HS-27A (cell line): Measurements from ENCODE around the gene GEN1.

Experiments
- DNase-seq: peaks from one replicate; pipeline ENCODE4 v3.0.0-alpha.2; 2012; ENCODE audit warnings: low read depth, missing footprints

Gene GEN1

DNA sequence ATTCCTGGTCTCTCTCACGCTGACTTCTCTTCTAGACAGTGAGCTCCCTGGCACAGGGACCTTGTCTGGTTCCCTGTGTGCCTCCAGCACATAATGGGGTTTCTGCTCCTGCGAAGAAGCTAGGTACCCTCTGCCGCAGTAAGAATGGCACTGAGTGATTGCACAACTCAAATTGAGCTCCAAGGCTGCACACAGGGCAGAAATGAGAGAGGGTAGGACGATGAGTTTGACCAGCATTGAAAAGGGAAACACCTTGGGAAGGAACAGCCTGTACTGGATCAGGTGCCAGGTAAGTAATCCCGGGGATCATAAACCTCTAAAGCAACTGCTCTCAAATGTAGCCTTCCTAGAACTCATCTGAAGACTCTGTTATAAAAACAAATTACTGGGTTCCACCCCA is 41.4 kb downstream of the GEN1 start:
- no peak for DNase-seq

DNA sequence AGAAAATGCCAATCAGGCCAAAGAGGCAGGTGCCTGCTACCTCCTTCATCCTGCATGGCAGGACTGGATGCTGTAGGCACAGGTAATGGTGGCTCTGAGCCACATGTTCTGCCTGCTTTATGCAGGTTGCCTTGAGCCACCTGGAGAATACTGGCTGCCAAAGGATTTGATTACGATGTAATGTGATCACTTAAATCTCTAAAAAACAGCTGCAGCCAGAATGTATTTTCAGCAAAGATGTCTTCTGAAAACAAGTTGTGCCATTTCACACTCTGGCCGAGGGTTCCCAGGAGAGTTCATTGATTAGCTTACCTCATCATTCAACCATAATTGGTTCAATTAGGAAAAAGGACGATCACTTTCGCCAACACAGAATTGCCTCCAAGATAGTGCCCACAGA is 44.4 kb downstream of the GEN1 start:
- DNase-seq = no peak

DNA sequence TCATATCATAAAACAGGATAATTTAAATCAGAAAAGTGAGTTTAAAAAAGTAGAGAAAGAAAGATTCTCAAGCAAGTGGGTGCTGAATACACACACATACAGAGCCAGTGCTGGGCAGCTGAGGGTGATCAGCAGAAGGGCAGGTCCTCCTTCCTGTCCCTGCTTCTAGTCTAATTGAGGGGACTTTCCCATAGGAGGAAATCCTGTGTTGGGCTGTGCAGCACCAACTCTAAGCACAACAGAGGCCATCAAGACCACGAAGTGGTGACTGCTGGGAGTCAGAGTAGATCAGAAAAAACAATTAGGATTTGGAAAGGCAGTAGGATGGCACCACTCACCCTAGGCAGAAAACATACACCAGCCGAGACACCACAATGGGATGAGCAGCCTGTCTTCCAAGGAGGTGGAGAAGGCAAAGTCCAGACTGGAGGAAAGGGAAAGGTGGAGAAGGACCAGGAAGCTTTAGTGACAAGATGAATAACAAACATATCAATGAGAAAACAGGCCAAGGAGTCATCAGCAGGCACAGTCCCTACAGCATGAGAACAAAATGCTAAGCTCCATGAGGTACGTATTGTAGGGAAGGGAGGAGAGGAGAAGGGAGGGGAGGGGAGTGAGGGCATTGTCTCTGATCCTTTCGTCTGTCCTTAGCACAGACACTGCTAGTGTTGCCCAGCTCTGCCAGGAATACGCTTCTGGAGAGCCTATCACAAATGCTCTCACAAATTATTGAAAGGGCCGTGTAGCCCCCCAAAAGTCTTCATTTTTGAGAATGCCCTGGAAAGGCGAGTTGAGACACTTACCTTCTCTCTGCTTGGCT is 45.6 kb downstream of the GEN1 start:
- no peak for DNase-seq

DNA sequence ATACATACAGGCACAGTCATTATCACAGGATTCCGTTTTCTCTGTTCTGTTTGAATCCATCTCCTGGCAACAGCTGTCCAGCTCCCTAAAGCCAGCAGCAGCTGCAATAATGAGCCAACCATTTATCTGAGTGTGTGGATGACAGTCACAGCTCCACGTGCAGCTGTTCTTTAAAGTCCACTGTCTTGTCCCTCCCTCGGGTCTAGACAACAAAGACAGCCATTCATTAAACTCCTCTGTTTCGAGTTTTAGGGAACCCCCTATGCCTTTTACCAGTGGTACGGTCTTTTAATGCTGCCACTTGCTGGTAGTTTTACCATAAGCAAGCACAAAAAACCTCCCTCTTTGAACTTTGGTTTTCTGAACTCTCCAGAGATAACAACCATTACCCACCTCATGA is 46.3 kb downstream of the GEN1 start:
- DNase-seq = no peak

DNA sequence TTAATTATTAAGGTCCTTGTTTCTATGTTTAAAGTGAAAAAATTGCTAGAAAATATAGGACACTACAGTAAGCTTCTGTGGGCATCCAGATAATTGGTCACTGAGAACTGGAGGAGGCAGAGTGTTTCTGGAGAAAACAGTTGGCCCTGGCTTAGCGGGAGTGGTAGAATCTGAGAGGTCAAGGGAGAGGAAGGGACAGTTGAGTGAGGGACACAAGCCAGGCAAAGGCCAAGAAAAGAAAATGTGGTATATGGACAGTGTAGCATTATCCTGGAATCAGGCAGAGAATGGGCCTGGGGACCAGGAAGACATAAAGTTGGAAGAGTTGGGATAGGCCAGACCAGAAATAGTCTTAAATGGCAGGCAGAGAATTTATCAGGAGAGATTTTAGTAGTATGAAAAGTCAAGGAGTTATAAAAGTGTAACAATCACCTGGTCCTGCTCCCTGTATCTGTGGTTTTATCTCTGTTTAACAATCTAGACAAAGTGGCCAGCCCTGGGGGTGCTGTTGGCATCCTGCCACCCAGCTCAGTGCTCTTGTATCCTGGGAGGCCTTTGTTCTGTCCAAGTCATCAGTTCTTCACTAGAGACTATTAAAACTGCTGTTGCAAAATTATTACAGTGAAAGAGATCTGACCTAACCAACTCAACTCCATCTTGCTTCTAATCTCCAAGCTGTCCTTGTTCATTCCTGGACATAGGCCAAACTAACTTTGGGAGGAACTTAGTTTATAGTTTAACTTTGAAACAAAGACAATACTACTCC is 46.9 kb downstream of the GEN1 start:
- DNase-seq = no peak

DNA sequence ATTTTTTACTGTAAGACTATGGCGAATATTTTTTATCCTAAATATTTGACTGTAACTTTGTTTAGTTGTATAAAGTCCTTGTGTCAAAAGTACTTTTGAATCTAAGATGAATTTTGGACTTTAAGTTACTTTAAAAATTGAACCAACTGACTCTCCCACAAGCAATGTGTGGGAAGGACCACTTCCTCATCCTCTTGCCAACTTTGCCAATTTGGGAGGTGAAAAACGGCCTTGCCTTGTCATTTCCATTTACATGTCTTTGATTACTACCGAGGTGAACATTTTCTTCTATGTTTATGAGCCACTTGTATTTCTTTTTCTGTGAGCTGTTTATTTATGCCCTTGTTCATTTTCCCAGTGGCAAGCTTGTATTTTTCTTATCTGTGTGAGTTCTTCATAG is 49.6 kb downstream of the GEN1 start:
- no peak for DNase-seq

DNA sequence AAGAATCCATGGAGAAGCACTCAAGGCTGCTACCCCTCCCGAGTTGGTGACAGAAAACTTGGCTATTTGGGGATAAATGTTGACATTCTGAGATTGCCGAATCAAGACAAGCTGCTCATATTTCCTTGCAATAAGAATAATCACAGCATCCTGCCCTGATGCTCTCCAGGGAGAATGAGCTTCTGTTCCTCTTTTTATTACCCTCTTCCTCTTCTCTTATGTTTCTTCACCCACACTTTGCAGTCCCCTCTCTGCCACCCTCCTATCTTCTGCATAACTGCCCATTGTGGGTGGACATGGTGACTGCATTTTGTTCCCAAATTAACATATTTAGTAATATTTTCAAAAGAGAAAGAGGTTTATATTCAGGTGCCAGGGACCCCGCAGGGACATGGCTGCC is 50.4 kb downstream of the GEN1 start:
- no peak for DNase-seq

DNA sequence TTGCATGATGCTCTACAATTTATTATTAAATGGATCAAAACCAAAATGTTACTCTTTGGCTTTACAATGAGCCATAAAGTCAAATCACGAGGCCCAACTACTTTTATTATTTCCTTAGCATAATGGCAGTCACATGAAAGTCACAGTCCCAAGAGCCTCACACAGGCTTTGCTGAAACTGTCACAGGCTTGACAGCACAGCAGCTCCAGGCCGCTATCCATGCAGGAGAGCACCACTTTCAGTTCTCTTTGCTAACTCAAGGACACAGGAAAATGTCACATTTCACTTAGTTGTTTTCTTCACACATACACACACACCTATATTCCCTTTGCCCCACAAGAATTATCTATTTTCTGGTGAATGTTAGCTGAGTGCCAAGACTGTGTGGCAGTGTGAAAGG is 51.2 kb downstream of the GEN1 start:
- DNase-seq = no peak

DNA sequence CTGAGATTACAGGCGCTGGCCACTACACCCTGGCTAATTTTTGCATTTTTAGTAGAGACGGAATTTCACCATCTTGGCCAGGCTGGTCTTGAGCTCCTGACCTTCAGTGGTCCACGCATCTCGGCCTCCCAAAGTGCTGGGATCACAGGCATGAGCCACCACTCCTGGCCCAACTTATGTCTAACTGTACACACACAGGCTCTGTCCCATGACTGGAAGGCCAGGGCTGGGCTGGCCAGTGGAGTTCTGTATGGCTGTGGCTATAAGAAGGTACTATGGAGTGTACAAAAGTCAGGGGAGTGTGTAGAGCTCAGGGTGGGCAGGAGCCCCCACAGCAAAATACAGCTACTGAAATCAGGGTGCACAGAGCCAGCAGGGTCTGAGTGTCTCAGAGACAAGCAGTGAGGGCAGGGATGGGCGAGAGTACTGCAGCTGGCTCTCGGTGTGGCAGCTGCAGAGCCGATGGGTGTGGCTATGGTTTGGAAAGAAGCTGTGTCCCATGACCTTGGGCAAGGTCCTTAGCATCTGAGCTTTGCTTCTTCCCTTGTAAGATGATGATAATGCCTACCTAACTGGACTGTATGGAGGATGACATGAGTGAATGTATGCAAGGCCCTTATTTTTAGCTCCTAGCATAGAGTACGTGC is 51.9 kb downstream of the GEN1 start:
- DNase-seq = no peak

DNA sequence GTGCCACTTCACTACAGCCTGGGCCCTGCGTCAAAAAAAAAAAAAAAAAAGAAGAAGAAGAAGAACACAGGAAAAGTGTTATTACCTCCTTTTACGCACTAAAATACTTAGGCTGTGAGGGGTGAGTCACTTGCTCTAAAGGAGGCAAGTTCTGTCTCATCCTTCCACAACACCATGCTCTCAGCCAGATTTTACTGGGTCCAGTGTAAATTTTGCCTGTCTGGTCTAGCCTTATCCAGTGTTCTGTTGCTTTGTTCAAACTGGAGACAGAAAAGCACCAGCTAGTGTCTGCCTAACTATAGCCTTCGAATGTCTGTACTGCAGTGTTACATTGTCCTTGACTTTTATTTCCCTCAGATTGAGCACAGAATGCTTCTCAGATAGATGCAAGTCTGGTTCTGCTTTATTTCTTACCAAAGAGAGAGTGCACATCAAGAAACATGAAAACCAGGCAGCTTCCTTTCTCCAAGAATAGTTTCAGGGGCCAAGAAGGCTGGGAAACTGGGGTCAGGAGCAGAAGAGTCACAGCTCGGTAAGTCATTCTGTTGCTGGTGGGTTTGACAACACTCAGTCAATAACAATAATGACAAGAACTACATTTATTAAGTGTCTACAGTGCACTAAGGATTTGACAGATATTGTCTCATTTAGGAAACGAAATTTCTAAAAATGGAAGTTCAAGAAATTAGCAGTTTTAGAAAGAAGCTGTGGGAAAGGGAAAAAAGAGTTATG is 59.2 kb downstream of the GEN1 start:
- DNase-seq = no peak

DNA sequence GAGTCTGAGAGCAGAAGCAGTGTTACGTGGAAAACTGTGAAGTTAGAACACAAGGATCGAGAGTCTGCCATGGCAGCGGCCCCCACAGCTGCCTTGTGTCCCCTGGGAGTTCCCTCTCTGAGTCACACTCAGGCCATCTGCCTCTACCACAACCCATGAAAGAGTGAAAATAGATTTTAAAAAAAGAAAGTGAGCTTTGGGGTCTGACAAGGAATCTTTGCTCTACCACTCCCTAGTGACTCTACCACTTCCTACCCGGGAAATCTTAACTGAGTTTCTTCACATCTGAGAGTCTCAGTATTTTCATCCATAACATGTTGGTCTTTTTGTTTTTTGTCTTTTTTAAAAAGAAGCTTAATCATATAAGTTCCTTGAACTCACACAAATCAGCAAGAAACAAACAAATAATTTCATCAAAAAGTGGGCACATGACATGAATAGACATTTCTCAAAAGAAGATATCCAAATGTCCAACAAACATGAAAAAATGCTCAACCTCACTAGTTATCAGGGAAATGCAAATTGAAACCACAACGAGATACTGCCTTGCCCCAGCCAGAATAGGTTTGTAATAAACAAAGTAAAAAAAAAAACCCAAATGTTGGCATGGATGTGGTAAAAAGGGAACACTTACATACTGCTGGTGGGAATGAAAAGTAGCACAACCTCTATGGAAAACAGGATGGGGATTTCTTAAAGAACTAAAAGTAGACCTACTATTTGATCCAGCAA is 60.0 kb downstream of the GEN1 start:
- DNase-seq = no peak

DNA sequence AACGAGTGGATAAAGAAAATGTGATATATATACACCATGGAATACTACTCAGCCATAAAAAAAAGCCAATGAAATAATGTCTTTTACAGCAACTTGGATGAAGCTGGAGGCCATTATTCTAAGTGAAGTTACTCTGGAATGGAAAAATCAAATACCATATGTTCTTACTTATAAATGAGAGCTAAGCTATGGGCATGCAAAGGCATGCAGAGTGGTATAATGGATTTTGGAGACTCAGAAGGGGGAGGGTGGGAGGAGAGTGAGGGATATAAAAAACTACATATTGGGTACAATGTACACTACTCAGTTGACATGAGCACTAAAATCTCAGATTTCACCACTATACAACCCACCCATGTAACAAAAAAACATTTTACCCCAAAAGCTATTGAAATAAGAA is 60.7 kb downstream of the GEN1 start:
- DNase-seq = no peak

DNA sequence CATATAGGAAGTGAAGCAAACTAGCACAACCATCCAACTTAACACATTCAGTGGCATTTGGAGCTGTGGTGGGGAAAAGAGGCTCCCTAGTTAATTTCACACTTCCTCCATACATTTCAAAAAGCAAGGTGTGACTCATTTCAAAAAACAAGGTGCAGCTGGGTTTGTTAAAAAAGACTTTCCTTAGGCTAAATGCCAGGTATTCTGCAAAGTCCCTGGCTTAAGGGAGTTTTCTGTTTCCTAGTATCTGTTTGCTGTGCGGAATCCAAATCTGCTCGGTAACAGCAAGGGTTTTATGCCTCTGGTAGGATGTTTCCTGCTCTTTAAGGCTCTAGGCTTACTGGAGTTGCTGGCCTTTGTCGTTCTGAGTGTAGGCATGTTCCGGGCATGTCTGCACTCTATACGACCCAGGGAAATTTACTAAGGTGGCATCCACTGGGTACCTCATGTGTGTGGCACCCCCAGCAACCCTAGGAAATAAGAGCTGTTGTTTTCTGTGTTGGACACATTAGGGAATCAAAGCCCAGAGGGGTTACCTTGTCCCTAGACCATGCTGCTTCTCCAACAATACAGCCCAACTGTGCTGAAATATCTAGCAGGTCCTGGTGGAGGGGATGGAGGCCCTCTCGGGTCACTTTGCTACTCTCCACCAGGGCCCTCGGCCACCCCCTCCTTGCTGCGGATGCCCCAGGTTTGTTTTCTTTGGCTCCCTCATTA is 61.7 kb downstream of the GEN1 start:
- no peak for DNase-seq

DNA sequence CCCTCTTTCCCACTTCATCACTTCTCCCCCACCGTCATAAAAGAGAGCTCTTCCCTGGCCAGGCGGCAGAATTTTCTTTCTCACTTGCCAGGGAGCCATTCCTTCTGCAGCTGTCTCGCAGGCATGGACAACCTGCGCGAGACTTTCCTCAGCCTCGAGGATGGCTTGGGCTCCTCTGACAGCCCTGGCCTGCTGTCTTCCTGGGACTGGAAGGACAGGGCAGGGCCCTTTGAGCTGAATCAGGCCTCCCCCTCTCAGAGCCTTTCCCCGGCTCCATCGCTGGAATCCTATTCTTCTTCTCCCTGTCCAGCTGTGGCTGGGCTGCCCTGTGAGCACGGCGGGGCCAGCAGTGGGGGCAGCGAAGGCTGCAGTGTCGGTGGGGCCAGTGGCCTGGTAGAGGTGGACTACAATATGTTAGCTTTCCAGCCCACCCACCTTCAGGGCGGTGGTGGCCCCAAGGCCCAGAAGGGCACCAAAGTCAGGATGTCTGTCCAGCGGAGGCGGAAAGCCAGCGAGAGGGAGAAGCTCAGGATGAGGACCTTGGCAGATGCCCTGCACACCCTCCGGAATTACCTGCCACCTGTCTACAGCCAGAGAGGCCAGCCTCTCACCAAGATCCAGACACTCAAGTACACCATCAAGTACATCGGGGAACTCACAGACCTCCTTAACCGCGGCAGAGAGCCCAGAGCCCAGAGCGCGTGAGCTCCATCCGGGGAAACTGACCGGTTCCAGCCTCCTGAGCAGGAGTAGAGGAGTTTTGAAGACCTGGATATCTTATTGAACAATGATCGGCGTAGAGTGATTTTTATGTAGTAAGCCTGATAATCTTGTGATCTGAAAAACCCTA is 62.7 kb downstream of the GEN1 start, which contains the start of gene MSGN1:
Gene MSGN1 (plus strand): TSS at position 65 of the 850 bp plus-strand sequence. CDS start 59 bp downstream, at position 124.
- no peak for DNase-seq

DNA sequence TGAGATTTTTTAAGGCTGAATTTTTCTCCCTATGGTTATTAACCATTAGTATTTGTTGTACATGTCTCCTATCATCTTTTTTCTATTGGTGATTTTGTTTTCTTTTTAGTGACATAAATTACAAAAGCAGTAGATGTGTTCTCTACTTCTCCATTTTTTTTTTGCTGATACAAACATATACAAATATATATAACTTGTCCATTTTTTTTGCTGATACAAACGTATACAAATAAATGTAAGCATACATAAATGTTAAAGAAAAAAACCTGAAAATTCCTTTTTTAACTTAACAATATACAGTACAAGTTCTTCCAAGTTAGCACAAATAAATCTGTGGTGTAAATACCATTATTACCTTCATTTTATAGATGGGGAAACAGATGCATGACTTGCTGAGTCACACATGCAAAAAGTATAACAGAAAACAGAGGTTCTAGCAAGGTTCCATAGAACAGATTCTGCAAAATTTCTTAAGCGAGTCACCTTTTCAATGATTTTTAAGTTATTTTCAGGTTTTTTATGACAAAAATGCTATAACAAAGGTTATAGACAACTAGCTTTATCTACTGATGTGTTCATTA is 64.4 kb downstream of the GEN1 start:
- no peak for DNase-seq

DNA sequence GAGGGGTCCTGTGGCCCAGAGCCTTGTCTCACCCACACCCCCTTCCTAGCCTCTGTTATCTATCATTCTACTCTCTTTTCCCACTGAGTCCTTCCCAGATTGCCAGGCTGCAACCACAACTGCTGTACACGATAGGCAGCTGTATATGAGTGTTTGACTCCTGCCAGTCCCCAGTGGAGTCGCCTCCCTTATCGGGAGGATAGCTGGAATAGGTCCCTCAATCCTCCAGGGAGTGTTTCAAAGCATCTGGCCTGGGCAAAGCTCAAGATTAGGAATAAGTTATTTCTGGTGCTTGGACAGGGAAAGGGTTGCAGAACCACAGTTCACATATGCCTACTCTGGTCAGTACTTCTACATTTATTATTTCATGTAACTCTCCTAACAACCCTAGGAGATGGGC is 67.1 kb downstream of the GEN1 start:
- DNase-seq = no peak

DNA sequence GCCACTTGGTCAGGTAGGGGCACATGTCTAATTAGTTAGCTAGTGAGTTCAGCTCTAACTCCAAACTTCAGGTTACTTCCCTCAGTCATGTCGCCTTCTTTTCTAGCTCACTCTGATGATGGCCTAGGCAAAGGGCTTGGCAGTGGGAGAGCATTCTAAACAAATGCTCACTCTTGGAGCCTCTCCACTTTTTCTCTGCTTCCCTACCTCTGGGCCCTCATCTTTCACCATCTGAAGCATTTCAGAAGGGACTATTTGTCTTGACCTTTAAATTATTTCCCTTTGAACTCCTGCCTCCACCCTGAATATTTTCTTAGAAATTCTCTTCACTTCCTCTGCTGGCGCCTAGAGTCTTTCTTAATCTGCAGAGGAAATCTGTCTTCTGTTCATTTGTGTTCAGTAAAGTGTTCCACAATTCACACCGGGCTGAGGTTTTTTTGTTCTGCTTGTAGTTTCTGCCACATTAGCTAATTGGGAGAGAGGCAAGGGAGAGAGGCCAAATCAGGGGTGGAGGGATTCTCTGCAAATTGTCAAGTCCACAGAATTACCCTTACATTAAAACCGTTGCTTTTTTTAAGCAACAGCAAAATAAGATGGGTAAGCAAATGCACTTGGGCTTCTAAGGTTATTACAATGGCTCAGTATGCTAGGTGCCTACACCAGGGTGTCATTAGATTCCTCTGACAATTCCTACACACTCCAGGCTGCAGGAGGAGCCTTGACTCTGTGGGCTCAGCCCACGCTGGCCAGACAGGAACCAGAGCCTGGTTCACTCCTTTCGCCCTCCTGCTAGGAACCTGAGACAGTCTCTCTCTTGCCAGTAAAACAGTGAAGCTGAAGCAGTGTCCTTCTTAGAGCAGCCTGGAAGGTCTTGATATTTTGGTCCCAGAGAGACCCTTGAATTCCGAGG is 67.9 kb downstream of the GEN1 start:
- no peak for DNase-seq

DNA sequence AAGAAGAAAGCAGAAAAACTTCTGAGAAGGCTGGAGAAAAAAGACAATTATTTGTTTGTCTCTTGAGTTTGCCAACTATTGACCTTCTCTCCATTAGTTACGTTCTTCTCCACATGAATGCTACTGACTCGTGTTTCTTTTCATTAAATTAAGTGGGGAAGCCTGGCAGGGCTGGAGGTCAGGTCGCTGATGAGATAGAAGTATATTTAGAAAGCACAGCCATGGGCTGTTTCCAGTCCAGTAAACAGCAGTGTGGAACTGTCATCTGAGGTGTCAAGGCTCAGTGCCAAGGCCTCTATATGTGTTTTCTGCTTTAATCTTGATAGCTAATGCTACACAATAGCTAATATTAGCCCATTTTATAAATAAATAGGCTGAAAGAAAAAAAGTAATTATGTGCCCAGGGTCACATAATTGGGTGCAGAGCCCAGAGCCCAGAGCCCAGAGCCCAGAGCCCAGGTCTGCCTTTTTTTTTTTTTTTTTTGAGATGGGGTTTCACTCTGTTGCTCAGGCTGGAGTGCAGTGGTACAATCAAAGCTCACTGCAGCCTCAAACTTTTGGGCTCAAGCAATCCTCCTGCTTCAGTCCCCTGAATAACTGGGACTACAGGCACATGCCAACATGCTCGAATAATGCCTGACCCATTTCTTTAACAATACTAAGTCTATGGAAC is 68.6 kb downstream of the GEN1 start:
- DNase-seq = no peak
